SU-DHL-6 (cell line): ENCODE data around the gene ATP7A.

Experiments used
- H2AFZ ChIP-seq: fragments of 200-600 bp; sonication (generic); 2 replicates; pipeline ENCODE4 v1.6.1; 2014; ENCODE audit warnings: low read depth, mild to moderate bottlenecking, moderate library complexity, mixed read lengths, antibody characterized with exemption, low read length; ENCODE audit not compliant: severe bottlenecking
- H3F3A ChIP-seq: fragments of 200-600 bp; shearing (Covaris generic); 2 replicates; pipeline ENCODE4 v1.6.0; 2016; ENCODE audit warnings: antibody characterized with exemption, mild to moderate bottlenecking; ENCODE audit not compliant: insufficient read depth
- H3K27ac ChIP-seq: fragments of 200-600 bp; sonication (generic); 2 replicates; pipeline ENCODE4 v1.5.1; 2016; ENCODE audit warnings: low read depth, mild to moderate bottlenecking, low read length, moderate library complexity, mixed read lengths
- H3K27me3 ChIP-seq: fragments of 200-600 bp; sonication (generic), shearing (Covaris generic); 2 replicates; pipeline ENCODE4 v1.6.0; 2014; ENCODE audit warnings: mild to moderate bottlenecking, low read length
- H3K36me3 ChIP-seq: fragments of 200-600 bp; sonication (generic); 2 replicates; pipeline ENCODE4 v1.6.1; 2014; ENCODE audit warnings: mild to moderate bottlenecking, low read length, mixed read lengths
- H3K4me2 ChIP-seq: fragments of 300-600, 200-600 bp; shearing (Covaris generic), sonication (generic); 2 replicates; pipeline ENCODE4 v1.6.0; 2014; ENCODE audit warnings: low read length, low read depth, mild to moderate bottlenecking; ENCODE audit not compliant: poor library complexity, severe bottlenecking
- H3K4me3 ChIP-seq: fragments of 200-600 bp; sonication (generic); 2 replicates; pipeline ENCODE4 v1.5.1; 2014; ENCODE audit warnings: antibody characterized with exemption, low read length, mild to moderate bottlenecking, mixed read lengths; ENCODE audit not compliant: insufficient read depth, poor library complexity, severe bottlenecking
- H3K79me2 ChIP-seq: fragments of 200-600 bp; sonication (generic); 2 replicates; pipeline ENCODE4 v1.6.1; 2014; ENCODE audit warnings: mild to moderate bottlenecking, low read length, moderate library complexity; ENCODE audit not compliant: insufficient read depth
- H3K9ac ChIP-seq: fragments of 200-600 bp; sonication (generic); 2 replicates; pipeline ENCODE4 v1.7.0; 2014; ENCODE audit warnings: mild to moderate bottlenecking, low read length
- H3K9me2 ChIP-seq: fragments of 200-600 bp; sonication (generic); replicated peaks from 2 replicates; pipeline ENCODE4 v1.6.1; 2014; ENCODE audit warnings: low read length; ENCODE audit not compliant: insufficient read depth
- H3K9me3 ChIP-seq: fragments of 200-600 bp; sonication (generic); 2 replicates; pipeline ENCODE4 v1.6.1; 2014; ENCODE audit warnings: low read length, mixed read lengths; ENCODE audit not compliant: insufficient read depth
- H4K20me1 ChIP-seq: fragments of 200-600 bp; sonication (generic); 2 replicates; pipeline ENCODE4 v1.6.1; 2014; ENCODE audit warnings: low read depth, mild to moderate bottlenecking, antibody characterized with exemption, low read length, moderate library complexity, mixed read lengths
- EZH2phosphoT487 ChIP-seq: fragments of 200-600 bp; sonication (generic), shearing (Covaris generic); conservative IDR thresholded peaks from 2 replicates; pipeline ENCODE4 v1.6.1; 2018; ENCODE audit warnings: mild to moderate bottlenecking, antibody characterized with exemption, low read length, moderate library complexity, mixed read lengths
- TF ChIP-seq, protein P1 (sequence below): fragments of 200-600 bp; sonication (generic); IDR thresholded peaks from one replicate; pipeline ENCODE4 v1.5.1; 2017; ENCODE audit warnings: antibody characterized with exemption, mild to moderate bottlenecking, low read length, moderate library complexity; ENCODE audit not compliant: insufficient read depth, poor library complexity, severe bottlenecking

The ATP7A gene

DNA sequence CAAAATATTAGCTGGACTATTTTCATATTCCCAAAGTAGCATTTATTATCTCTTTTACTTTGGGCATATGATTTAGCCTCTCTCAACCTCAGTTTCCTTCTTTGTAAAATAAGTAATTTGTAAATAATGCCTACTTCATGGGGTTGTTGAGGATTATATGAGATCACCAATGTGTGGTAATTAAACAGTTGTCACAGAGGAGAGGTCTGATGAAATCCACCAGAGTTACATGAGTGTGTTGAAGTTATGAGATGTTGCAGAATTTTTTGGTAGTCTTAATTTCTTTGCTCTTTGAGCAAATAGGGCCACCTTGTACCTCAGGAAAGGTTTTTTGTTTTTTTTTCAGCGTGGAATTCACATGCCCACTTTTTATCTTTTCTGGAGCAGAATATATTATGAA lies 9.8 kb upstream of the ATP7A start:
- Histone ChIP-seq H3K9ac (peak overlapping the region; percentile 80), H3K27me3 (no peaks in the 10 kb centered on the region), H3K36me3 (0 out of 2 replicates have a peak, but pooled peaks cover 7% of the 10 kb centered on the region), H3K9me3 (no peaks in the 10 kb centered on the region), H4K20me1 (no peaks in the 10 kb centered on the region), H3K4me2 (peak overlapping the region; percentile 95), H3K27ac (peak overlapping the region; percentile 40; the same call in 1 of the 2 replicates), H3K79me2 (peaks cover 32% of the 10 kb centered on the region), H3K4me3 (peak overlapping the region; percentile 79), H2AFZ (no peak overlapping the region), H3F3A (peaks cover 11% of the 10 kb centered on the region; the same call in 1 of the 2 replicates), H3K9me2 (no peaks in the 10 kb centered on the region)
- no peak for TF ChIP-seq EZH2phosphoT487
- TF ChIP-seq, protein P1, sequence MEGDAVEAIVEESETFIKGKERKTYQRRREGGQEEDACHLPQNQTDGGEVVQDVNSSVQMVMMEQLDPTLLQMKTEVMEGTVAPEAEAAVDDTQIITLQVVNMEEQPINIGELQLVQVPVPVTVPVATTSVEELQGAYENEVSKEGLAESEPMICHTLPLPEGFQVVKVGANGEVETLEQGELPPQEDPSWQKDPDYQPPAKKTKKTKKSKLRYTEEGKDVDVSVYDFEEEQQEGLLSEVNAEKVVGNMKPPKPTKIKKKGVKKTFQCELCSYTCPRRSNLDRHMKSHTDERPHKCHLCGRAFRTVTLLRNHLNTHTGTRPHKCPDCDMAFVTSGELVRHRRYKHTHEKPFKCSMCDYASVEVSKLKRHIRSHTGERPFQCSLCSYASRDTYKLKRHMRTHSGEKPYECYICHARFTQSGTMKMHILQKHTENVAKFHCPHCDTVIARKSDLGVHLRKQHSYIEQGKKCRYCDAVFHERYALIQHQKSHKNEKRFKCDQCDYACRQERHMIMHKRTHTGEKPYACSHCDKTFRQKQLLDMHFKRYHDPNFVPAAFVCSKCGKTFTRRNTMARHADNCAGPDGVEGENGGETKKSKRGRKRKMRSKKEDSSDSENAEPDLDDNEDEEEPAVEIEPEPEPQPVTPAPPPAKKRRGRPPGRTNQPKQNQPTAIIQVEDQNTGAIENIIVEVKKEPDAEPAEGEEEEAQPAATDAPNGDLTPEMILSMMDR: no peak

DNA sequence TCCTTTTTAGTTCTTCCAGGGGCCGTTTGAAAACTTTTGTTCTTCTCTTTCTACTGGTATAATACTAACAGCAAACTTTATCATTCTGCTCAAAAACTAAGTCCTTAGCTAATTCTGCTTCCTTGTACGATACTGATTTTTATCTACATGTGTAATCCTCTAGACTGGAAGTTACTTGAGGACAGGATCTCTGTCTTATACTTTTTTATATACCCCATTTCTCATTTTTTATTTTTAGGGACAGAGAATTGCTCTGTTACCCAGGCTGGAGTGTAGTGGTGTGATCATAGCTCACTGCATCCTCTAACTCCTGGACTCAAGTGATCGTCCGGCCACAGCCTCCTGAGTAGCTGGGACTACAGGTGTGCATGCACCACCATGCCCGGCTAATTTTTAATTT lies 9.0 kb upstream of the ATP7A start:
- H3K9me3 ChIP-seq: no peaks in the 10 kb centered on the region
- H3K27ac ChIP-seq: no peak overlapping the region
- H3K27me3 ChIP-seq: no peaks in the 10 kb centered on the region
- H3K79me2 ChIP-seq: peaks cover 32% of the 10 kb centered on the region
- no peaks in the 10 kb centered on the region for H4K20me1 ChIP-seq
- H3K9me2 ChIP-seq: no peaks in the 10 kb centered on the region
- H3K4me3 ChIP-seq: no peak overlapping the region
- H3F3A ChIP-seq: peaks cover 11% of the 10 kb centered on the region; the same call in 1 of the 2 replicates
- no peak overlapping the region for H2AFZ ChIP-seq
- TF ChIP-seq, protein P1: no peak
- no peak for TF ChIP-seq EZH2phosphoT487
- peak overlapping the region; percentile 95 for H3K4me2 ChIP-seq
- 0 out of 2 replicates have a peak, but pooled peaks cover 7% of the 10 kb centered on the region for H3K36me3 ChIP-seq
- no peak overlapping the region for H3K9ac ChIP-seq

DNA sequence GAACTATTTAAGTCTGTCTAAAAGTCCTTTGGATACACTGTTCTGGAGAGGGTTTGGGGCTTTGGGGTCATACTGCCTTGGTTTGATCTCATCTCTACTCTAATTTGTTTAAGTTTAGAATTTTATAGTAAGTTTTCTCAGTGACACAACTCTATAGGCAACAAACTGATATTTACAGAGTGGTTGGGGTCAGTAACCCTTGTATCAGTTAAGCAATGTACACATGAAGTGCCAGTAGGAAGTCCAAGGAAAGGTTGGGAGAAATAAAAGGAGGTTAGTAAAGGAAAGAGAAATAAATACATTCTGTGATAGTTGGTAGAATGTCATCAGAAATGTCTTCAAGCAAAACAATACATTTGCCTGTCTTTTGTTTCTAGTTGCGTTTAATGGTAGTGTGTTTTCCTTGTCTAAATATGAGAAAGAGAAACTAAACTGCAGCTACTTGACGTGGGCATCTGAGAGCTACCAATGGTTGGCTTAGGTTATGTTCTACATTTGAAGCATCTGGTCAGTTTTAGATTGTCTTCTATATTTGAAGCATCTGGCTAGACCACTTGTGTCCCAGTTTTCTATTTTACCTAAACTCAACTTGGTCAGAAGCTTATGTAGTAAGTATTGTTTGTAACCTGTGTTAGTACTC lies 6.9 kb downstream of the ATP7A start:
- no peaks in the 10 kb centered on the region for H3F3A ChIP-seq
- H2AFZ ChIP-seq: no peak overlapping the region
- H3K4me2 ChIP-seq: no peak overlapping the region
- no peaks in the 10 kb centered on the region for H3K36me3 ChIP-seq
- H3K9me2 ChIP-seq: no peaks in the 10 kb centered on the region
- H3K27ac ChIP-seq: no peak overlapping the region
- no peaks in the 10 kb centered on the region for H3K27me3 ChIP-seq
- H3K79me2 ChIP-seq: peaks cover 5% of the 10 kb centered on the region; the same call in 1 of the 2 replicates
- H3K9ac ChIP-seq: no peak overlapping the region
- TF ChIP-seq, protein P1: no peak
- TF ChIP-seq EZH2phosphoT487: no peak
- no peak overlapping the region for H3K4me3 ChIP-seq
- no peaks in the 10 kb centered on the region for H3K9me3 ChIP-seq
- H4K20me1 ChIP-seq: no peaks in the 10 kb centered on the region
